GM18508 (cell line): Measurements from ENCODE around the gene NEK6.

Experiments used
- ATAC-seq: cut with Tn5 transposase; IDR thresholded peaks from one replicate; pipeline ENCODE4 v1.9.1; 2021; ENCODE audit warnings: moderate number of reproducible peaks; ENCODE audit not compliant: insufficient read depth, unreplicated experiment

NEK6 gene

GRCh38 chr9:124312290-124313265 is 54.8 kb downstream of the NEK6 start:
- no peak for ATAC-seq

GRCh38 chr9:124313940-124314339 is 56.2 kb downstream of the NEK6 start:
- no peak for ATAC-seq

- ATAC-seq = no peak
Observed at GRCh38 chr9:124315882-124316281, 58.1 kb downstream of the NEK6 start.

GRCh38 chr9:124320062-124320973 is 62.6 kb downstream of the NEK6 start:
- ATAC-seq = no peak

- no peak for ATAC-seq
Observed at GRCh38 chr9:124321416-124321815, 63.7 kb downstream of the NEK6 start.

- no peak for ATAC-seq
Observed at GRCh38 chr9:124321935-124322334, 64.2 kb downstream of the NEK6 start.

- ATAC-seq = no peak
Observed at GRCh38 chr9:124322618-124323432, 65.1 kb downstream of the NEK6 start.

GRCh38 chr9:124323904-124324303 is 66.2 kb downstream of the NEK6 start:
- ATAC-seq = no peak

GRCh38 chr9:124325816-124326215 is 68.1 kb downstream of the NEK6 start:
- ATAC-seq = no peak

- no peak for ATAC-seq
Observed at GRCh38 chr9:124326378-124326777, 68.6 kb downstream of the NEK6 start.

- ATAC-seq = no peak
Observed at GRCh38 chr9:124327491-124327890, 69.7 kb downstream of the NEK6 start.

GRCh38 chr9:124328285-124328684 is 70.5 kb downstream of the NEK6 start:
- ATAC-seq = no peak

GRCh38 chr9:124329206-124329792 is 71.5 kb downstream of the NEK6 start:
- no peak for ATAC-seq

- ATAC-seq = no peak
Observed at GRCh38 chr9:124330011-124330697, 72.4 kb downstream of the NEK6 start.

- ATAC-seq = no peak
Observed at GRCh38 chr9:124331580-124331979, 73.8 kb downstream of the NEK6 start.

GRCh38 chr9:124332361-124333202 is 74.8 kb downstream of the NEK6 start:
- ATAC-seq = no peak

- ATAC-seq = no peak
Observed at GRCh38 chr9:124333203-124333579, 75.4 kb downstream of the NEK6 start.

GRCh38 chr9:124334568-124335319 is 77.0 kb downstream of the NEK6 start:
- no peak for ATAC-seq
